WTC11 (cell line): ENCODE data around the gene TOP2B. TPM values are rescaled to one million over a fixed set of nuclear protein-coding genes. Genes with fewer than 3 reads are reported as not detected.

Source experiments
- ATAC-seq: fragments of 200-7000 bp; cut with Tn5 transposase; 2 replicates; pipeline ENCODE4 v1.10.0; 2021; ENCODE audit warnings: mild to moderate bottlenecking, moderate library complexity
- CTCF ChIA-PET: fragments of 300-600 bp; sonication (Branson Sonifier 250); formaldehyde crosslinking; loops from one replicate; lab custom pipeline; 2021; ENCODE audit warnings: antibody characterized with exemption; lab: Charles Lee
- POLR2A ChIA-PET: fragments of 350-600 bp; sonication (Branson Sonifier 250); formaldehyde crosslinking; loops from one replicate; lab custom pipeline; 2021; ENCODE audit warnings: antibody characterized with exemption; lab: Charles Lee
- DNase-seq: peaks from one replicate; pipeline ENCODE4 v3.0.0; 2021; ENCODE audit warnings: low spot score
- H3K27ac Mint-ChIP-seq: 2 replicates; pipeline ENCODE4 v1.8.0; 2021; ENCODE audit warnings: mixed read lengths
- H3K27me3 Mint-ChIP-seq: 2 replicates; pipeline ENCODE4 v1.8.0; 2021; ENCODE audit warnings: low read depth, mild to moderate bottlenecking, moderate library complexity, mixed read lengths
- H3K36me3 Mint-ChIP-seq: 2 replicates; pipeline ENCODE4 v1.8.0; 2021; ENCODE audit warnings: mixed read lengths
- H3K4me1 Mint-ChIP-seq: 2 replicates; pipeline ENCODE4 v1.8.0; 2022; ENCODE audit warnings: mixed read lengths
- H3K4me3 Mint-ChIP-seq: 2 replicates; pipeline ENCODE4 v1.8.0; 2021; ENCODE audit warnings: mild to moderate bottlenecking, moderate library complexity, mixed read lengths
- H3K9me3 Mint-ChIP-seq: 2 replicates; pipeline ENCODE4 v1.8.0; 2021; ENCODE audit warnings: mixed read lengths
- ATF1 ChIP-seq: sonication (generic); formaldehyde crosslinking; IDR thresholded peaks from 2 replicates; pipeline ENCODE4 v1.8.1; 2023; ENCODE audit warnings: mild to moderate bottlenecking, moderate library complexity, missing genetic modification reagents
- ELF4 ChIP-seq: sonication (generic); formaldehyde crosslinking; IDR thresholded peaks from 2 replicates; pipeline ENCODE4 v1.8.1; 2022; ENCODE audit warnings: low read depth, mild to moderate bottlenecking, moderate library complexity, missing genetic modification reagents
- EMX1 ChIP-seq: fragments of 250-450 bp; sonication (Bioruptor Pico); IDR thresholded peaks from 2 replicates; pipeline ENCODE4 v1.8.0; 2021; ENCODE audit warnings: mild to moderate bottlenecking
- ETV6 ChIP-seq: sonication (generic); formaldehyde crosslinking; IDR thresholded peaks from 2 replicates; pipeline ENCODE4 v1.8.1; 2022; ENCODE audit warnings: mild to moderate bottlenecking, missing genetic modification reagents
- FOXJ3 ChIP-seq: sonication (generic); formaldehyde crosslinking; IDR thresholded peaks from 2 replicates; pipeline ENCODE4 v1.9.0; 2021; ENCODE audit warnings: missing genetic modification reagents, mild to moderate bottlenecking, borderline replicate concordance
- IRF1 ChIP-seq: sonication (generic); formaldehyde crosslinking; IDR thresholded peaks from 2 replicates; pipeline ENCODE4 v1.8.0; 2023; ENCODE audit warnings: missing genetic modification reagents
- IRF2 ChIP-seq: sonication (generic); formaldehyde crosslinking; IDR thresholded peaks from 2 replicates; pipeline ENCODE4 v1.8.0; 2022; ENCODE audit warnings: low read depth, missing genetic modification reagents, borderline replicate concordance
- JAZF1 ChIP-seq: fragments of 250-450 bp; sonication (Bioruptor Pico); IDR thresholded peaks from 2 replicates; pipeline ENCODE4 v1.9.0; 2021; ENCODE audit warnings: moderate library complexity, mild to moderate bottlenecking, inconsistent platforms
- MAX ChIP-seq: sonication (generic); formaldehyde crosslinking; IDR thresholded peaks from 2 replicates; pipeline ENCODE4 v1.8.0; 2022; ENCODE audit warnings: mild to moderate bottlenecking, missing genetic modification reagents
- MYBL2 ChIP-seq: sonication (generic); formaldehyde crosslinking; IDR thresholded peaks from 2 replicates; pipeline ENCODE4 v1.8.1; 2023; ENCODE audit warnings: mild to moderate bottlenecking, moderate library complexity, missing genetic modification reagents
- NR3C1 ChIP-seq: sonication (generic); formaldehyde crosslinking; conservative IDR thresholded peaks from 2 replicates; pipeline ENCODE4 v1.8.1; 2023; ENCODE audit warnings: low read depth, mild to moderate bottlenecking, missing genetic modification reagents
- OVOL2 ChIP-seq: fragments of 250-450 bp; sonication (Bioruptor Pico); IDR thresholded peaks from 2 replicates; pipeline ENCODE4 v1.9.0; 2021; ENCODE audit warnings: mild to moderate bottlenecking, borderline replicate concordance
- SMAD3 ChIP-seq: sonication (generic); formaldehyde crosslinking; IDR thresholded peaks from 2 replicates; pipeline ENCODE4 v1.8.0; 2022; ENCODE audit warnings: missing genetic modification reagents, mild to moderate bottlenecking, borderline replicate concordance
- SOX15 ChIP-seq: fragments of 250-450 bp; sonication (Bioruptor Pico); IDR thresholded peaks from 2 replicates; pipeline ENCODE4 v1.9.0; 2021; ENCODE audit warnings: mild to moderate bottlenecking
- SP1 ChIP-seq: sonication (generic); formaldehyde crosslinking; conservative IDR thresholded peaks from 2 replicates; pipeline ENCODE4 v1.8.1; 2022; ENCODE audit warnings: missing genetic modification reagents
- TEAD4 ChIP-seq: sonication (generic); formaldehyde crosslinking; IDR thresholded peaks from 2 replicates; pipeline ENCODE4 v1.8.0; 2022; ENCODE audit warnings: mild to moderate bottlenecking, missing genetic modification reagents
- USF1 ChIP-seq: sonication (generic); formaldehyde crosslinking; IDR thresholded peaks from 2 replicates; pipeline ENCODE4 v1.8.0; 2022; ENCODE audit warnings: mild to moderate bottlenecking, missing genetic modification reagents
- ZBTB21 ChIP-seq: sonication (generic); formaldehyde crosslinking; IDR thresholded peaks from 2 replicates; pipeline ENCODE4 v1.8.1; 2023; ENCODE audit warnings: mild to moderate bottlenecking, missing genetic modification reagents, borderline replicate concordance
- ZNF121 ChIP-seq: sonication (generic); formaldehyde crosslinking; IDR thresholded peaks from 2 replicates; pipeline ENCODE4 v1.8.0; 2023; ENCODE audit warnings: missing genetic modification reagents
- ZNF232 ChIP-seq: sonication (generic); formaldehyde crosslinking; IDR thresholded peaks from 2 replicates; pipeline ENCODE4 v1.8.0; 2022; ENCODE audit warnings: mild to moderate bottlenecking, missing genetic modification reagents
- ZNF396 ChIP-seq: fragments of 250-450 bp; sonication (Bioruptor Pico); IDR thresholded peaks from 2 replicates; pipeline ENCODE4 v1.8.0; 2021; ENCODE audit warnings: mild to moderate bottlenecking, moderate library complexity, borderline replicate concordance
- ZNF671 ChIP-seq: fragments of 250-450 bp; sonication (Bioruptor Pico); IDR thresholded peaks from 2 replicates; pipeline ENCODE4 v1.8.0; 2021; ENCODE audit warnings: mild to moderate bottlenecking
- total RNA-seq: library from RNA; stranded (reverse); gene quantifications from 3 replicates; pipeline ENCODE4 v1.2.3, GENCODE V29; 2021
- TF ChIP-seq, protein P1 (sequence below): fragments of 250-450 bp; sonication (Bioruptor Pico); IDR thresholded peaks from 2 replicates; pipeline ENCODE4 v1.9.0; 2021; ENCODE audit warnings: mild to moderate bottlenecking
- TF ChIP-seq, protein P2 (sequence below): sonication (generic); formaldehyde crosslinking; IDR thresholded peaks from 2 replicates; pipeline ENCODE4 v1.8.0; 2022; ENCODE audit warnings: mild to moderate bottlenecking, missing genetic modification reagents
- TF ChIP-seq, protein P3 (sequence below): sonication (generic); formaldehyde crosslinking; conservative IDR thresholded peaks from 2 replicates; pipeline ENCODE4 v1.8.1; 2022; ENCODE audit warnings: mild to moderate bottlenecking, missing genetic modification reagents

The TOP2B gene
- total RNA-seq, 1 experiment from 2014 or later, result 151 TPM

DNA sequence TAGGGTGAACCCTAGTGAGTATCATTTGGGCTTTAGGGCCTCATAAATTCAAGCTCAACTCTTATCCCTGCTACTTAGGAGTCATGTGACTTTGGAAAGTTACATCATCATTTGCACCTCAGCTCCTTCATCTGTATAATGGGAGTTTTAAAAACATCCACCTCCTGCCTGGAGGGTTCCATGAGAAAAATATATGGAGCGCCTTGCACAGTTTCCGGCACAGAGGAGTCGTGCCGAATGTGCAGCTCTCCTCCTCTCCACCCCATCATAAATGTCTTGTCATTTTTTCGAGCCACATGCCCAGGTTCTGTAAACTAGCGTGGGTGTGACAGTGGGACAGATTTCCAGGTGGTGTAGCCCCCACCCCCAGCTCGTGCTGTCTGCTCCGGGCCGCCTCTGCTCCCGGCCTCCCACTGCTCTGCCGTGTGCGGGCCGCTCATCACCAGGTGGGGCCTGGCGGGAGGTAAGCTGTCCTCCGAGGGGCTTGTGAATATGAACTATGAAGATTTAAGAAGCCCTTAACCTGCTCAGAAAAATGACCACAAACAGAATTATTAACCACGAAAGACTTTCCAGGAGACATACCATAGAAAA, 90.4 kb downstream of the TOP2B start:
- Mint-ChIP-seq H3K9me3 (0 out of 2 replicates have a peak, but pooled peaks cover 4% of the 10 kb centered on the region), H3K4me3 (no peak overlapping the region), H3K4me1 (peaks cover 9% of the 10 kb centered on the region), H3K36me3 (no peaks in the 10 kb centered on the region), H3K27me3 (no peaks in the 10 kb centered on the region), H3K27ac (no peak overlapping the region)
- ChIA-PET POLR2A (no interaction called here), CTCF (interaction anchor here (0.6 to 1.0 kb wide), 4 partner anchors 19 to 998 kb away, joined by 3 read pairs; no protein-coding TSS in a partner anchor)
- ATAC-seq (no peak), DNase-seq (no peak)
- TF ChIP-seq ZNF671 (CRISPR knock-in tag), result no peak
- no peak for TF ChIP-seq OVOL2 (CRISPR knock-in tag)
- TF ChIP-seq ZNF121 (CRISPR knock-in tag), result no peak
- TF ChIP-seq SOX15 (CRISPR knock-in tag), result no peak
- no peak for TF ChIP-seq IRF1 (CRISPR knock-in tag)
- TF ChIP-seq TEAD4 (CRISPR knock-in tag), result no peak
- no peak for TF ChIP-seq ELF4 (CRISPR knock-in tag)
- TF ChIP-seq SP1, result no peak
- no peak for TF ChIP-seq SMAD3 (CRISPR knock-in tag)

DNA sequence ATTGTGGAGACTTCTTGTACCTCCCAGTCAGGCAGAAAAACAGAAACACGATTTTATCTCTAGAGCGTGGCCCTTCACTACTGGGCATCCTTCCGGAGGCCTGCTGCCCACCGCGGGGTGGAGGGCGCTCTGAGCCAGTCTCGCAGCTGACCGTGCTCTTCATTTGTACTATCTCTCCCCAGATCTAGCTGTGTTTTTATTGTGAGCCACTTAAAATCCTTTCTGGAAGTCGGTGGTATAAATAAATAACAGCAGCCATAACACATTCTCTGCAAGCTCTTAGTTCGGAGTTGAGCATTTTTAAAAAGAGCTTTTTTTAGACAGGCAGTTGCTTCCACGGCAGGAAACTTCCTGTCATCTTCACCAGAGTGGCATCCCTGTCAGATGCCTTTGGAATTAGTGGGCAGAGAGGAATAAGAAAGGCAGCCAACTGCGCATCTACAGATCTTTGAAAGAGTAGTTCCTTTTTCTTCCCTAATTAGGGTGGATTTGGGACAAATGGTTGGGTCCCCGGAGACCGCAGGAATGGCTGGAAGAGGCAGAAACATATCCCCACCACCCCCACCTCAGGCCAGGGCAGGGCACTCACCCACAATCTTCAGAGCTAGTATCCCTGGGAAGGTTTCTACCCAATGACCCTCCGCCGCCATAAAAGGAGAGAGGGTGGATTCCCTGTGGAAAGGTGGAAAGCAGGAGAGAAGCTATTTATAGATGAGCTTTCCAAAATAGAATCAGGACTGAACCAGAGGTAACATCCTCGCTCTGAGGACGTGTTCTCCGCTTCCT, 91.1 kb downstream of the TOP2B start:
- Mint-ChIP-seq H3K36me3 (no peaks in the 10 kb centered on the region), H3K4me3 (no peak overlapping the region), H3K9me3 (0 out of 2 replicates have a peak, but pooled peaks cover 4% of the 10 kb centered on the region), H3K27me3 (no peaks in the 10 kb centered on the region), H3K4me1 (peaks cover 9% of the 10 kb centered on the region), H3K27ac (peak overlapping the region; percentile 41)
- DNase-seq (no peak), ATAC-seq (no peak)
- ChIA-PET CTCF (interaction anchor here (0.7 to 1.9 kb wide), 6 partner anchors 20 to 540 kb away, joined by 3 to 7 read pairs (median 3); no protein-coding TSS in a partner anchor), POLR2A (no interaction called here)
- TF ChIP-seq ATF1, result no peak
- TF ChIP-seq MAX (CRISPR knock-in tag), result no peak
- no peak for TF ChIP-seq ETV6
- no peak for TF ChIP-seq ZNF396 (CRISPR knock-in tag)

GRCh38 chr3:25572919-25573385, 91.8 kb downstream of the TOP2B start:
- ChIA-PET CTCF (interaction anchor here (1.0 to 1.9 kb wide), 3 partner anchors 21 to 539 kb away, joined by 3 to 7 read pairs (median 4); no protein-coding TSS in a partner anchor), POLR2A (no interaction called here)
- ATAC-seq, result no peak
- H3K4me1 Mint-ChIP-seq, result peaks cover 9% of the 10 kb centered on the region
- no peak for DNase-seq
- peak overlapping the region; percentile 41; the same call in 1 of the 2 replicates for H3K27ac Mint-ChIP-seq
- TF ChIP-seq JAZF1 (CRISPR knock-in tag) (no peak), MYBL2 (no peak), EMX1 (no peak), ZBTB21 (CRISPR knock-in tag) (no peak), IRF2 (CRISPR knock-in tag) (no peak), USF1 (no peak), ZNF232 (CRISPR knock-in tag) (no peak), TEAD4 (CRISPR knock-in tag) (no peak), ATF1 (no peak), SP1 (no peak), NR3C1 (CRISPR knock-in tag) (no peak), FOXJ3 (no peak)
- TF ChIP-seq, protein P1, sequence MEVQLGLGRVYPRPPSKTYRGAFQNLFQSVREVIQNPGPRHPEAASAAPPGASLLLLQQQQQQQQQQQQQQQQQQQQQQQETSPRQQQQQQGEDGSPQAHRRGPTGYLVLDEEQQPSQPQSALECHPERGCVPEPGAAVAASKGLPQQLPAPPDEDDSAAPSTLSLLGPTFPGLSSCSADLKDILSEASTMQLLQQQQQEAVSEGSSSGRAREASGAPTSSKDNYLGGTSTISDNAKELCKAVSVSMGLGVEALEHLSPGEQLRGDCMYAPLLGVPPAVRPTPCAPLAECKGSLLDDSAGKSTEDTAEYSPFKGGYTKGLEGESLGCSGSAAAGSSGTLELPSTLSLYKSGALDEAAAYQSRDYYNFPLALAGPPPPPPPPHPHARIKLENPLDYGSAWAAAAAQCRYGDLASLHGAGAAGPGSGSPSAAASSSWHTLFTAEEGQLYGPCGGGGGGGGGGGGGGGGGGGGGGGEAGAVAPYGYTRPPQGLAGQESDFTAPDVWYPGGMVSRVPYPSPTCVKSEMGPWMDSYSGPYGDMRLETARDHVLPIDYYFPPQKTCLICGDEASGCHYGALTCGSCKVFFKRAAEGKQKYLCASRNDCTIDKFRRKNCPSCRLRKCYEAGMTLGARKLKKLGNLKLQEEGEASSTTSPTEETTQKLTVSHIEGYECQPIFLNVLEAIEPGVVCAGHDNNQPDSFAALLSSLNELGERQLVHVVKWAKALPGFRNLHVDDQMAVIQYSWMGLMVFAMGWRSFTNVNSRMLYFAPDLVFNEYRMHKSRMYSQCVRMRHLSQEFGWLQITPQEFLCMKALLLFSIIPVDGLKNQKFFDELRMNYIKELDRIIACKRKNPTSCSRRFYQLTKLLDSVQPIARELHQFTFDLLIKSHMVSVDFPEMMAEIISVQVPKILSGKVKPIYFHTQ (CRISPR knock-in tag), result no peak
- TF ChIP-seq, protein P2, sequence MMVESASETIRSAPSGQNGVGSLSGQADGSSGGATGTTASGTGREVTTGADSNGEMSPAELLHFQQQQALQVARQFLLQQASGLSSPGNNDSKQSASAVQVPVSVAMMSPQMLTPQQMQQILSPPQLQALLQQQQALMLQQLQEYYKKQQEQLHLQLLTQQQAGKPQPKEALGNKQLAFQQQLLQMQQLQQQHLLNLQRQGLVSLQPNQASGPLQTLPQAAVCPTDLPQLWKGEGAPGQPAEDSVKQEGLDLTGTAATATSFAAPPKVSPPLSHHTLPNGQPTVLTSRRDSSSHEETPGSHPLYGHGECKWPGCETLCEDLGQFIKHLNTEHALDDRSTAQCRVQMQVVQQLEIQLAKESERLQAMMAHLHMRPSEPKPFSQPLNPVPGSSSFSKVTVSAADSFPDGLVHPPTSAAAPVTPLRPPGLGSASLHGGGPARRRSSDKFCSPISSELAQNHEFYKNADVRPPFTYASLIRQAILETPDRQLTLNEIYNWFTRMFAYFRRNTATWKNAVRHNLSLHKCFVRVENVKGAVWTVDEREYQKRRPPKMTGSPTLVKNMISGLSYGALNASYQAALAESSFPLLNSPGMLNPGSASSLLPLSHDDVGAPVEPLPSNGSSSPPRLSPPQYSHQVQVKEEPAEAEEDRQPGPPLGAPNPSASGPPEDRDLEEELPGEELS (CRISPR knock-in tag), result no peak
- TF ChIP-seq, protein P3, sequence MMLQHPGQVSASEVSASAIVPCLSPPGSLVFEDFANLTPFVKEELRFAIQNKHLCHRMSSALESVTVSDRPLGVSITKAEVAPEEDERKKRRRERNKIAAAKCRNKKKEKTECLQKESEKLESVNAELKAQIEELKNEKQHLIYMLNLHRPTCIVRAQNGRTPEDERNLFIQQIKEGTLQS (CRISPR knock-in tag), result no peak
- TF ChIP-seq, all 79 proteins: peak for 0
- H3K4me3 Mint-ChIP-seq, result no peak overlapping the region
- H3K27me3 Mint-ChIP-seq, result no peaks in the 10 kb centered on the region
- H3K36me3 Mint-ChIP-seq, result no peaks in the 10 kb centered on the region
- H3K9me3 Mint-ChIP-seq, result 0 out of 2 replicates have a peak, but pooled peaks cover 4% of the 10 kb centered on the region
